GM21723 (cell line): ENCODE measurements around the gene MXD1.

Experiments
- ATAC-seq: cut with Tn5 transposase; IDR thresholded peaks from one replicate; pipeline ENCODE4 v1.9.1; 2021; ENCODE audit warnings: mild to moderate bottlenecking, moderate library complexity; ENCODE audit not compliant: unreplicated experiment

Gene MXD1

DNA sequence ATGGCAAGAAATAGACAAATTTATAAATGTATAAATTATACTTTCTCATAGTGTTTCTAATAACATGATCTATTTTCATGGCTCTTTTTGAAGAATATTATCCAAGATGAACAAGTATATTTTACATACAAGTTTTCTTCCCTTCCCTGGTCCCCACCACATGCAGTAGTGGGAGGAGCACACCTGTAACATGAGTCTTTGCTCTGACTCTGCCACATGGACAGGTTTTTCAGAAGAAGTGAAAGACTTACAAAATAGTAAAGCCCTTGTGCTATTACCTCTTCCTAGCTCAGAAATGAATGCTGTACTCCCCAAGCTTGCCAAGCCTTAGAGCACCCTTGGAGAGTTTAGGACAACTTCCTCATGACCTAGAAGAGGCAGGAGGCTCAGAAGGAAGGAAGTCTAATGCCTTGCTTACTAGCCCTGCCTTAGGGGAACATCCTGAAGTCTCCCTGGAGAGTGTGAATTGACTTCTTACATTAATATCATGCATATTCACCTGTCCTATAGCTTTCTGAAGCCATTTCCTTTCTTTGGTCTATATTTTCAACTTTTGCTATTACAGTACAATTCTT lies 18.4 kb downstream of the MXD1 start:
- ATAC-seq, result no peak

DNA sequence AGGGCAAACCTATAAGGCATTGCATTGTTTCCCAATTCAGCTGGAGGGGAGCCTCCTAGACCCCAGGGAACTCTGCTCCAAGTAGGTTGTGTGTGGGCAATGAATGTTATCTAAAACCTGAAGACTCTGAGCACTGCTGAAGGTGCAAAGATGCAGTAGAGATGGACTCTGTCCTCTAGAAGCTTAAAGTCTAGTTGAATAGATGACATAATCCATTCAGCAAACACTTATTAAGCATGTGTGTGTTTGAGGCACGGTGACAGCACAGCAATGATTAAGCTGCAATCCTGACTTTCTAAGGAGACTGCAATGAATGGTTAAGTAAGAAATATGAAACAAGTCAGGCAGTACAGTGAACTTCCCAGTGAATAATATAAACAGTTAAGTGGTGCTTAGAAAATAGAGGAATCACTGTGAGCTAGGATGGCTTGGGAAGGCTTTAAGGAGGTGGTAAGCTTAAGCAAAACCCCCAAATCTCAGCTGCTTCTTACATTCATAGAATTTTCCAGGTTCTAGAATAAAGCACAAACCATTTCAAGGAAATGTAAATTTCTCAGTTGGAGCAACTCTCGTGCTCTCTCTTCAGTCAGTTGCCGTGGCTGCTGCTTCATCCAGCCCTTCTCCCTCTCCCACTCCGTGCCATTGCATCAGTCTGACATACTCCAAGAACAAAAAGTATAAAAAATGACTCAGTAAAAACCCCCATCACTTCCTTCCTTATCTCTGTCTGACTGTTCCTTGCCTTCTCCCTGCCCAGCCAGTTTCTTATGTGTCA lies 19.1 kb downstream of the MXD1 start:
- ATAC-seq, result no peak

DNA sequence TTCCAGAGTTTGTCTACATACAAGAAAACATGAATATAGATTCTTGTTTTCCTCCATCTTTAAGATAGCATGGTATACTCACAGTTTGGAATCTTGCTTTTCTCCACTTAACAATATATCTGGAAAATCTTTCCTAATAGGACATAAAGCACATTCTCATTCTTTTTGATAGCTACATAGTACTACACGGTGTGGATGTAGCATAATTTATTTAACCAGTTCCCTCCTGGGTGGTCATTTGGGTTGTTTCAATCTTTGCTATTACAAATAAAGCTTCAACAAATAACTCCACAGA lies 19.7 kb downstream of the MXD1 start:
- no peak for ATAC-seq

DNA sequence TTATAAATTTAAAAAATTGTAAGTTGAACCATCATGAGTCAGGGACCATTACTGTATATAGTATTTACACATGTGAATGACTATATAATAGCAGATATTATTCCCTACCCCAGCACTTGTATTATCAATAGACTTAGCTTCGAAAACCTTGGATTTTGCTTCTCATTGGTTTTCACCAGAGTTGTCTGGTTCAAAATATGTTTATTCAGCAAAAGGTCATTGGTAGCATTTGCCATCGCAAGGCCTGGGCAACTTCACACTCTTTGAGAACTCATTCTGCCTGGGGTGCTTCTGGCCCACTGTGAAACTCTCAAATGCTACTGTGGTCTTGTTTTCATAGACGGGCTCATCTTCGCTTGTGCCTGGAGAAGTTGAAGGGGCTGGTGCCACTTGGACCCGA lies 20.1 kb downstream of the MXD1 start:
- ATAC-seq, result no peak

DNA sequence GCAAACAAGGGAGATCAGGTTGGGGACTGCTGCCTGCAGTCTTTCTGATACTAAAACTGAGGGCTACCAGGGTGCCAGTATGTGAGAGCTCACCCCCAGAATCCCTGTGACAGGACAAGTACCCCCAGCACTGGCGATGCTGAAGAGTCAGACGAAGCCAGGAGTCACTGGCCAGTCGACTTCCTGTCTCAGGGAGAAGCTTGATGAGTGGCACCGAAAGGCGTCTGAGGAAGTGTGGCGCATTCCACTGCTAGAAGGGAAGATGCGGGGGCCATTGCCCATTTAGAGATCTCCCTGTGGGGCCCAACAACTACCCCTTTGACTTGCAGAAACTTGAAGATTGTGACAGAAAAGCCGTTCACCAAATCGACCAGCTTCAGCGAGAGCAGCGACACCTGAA lies 22.0 kb downstream of the MXD1 start:
- no peak for ATAC-seq

DNA sequence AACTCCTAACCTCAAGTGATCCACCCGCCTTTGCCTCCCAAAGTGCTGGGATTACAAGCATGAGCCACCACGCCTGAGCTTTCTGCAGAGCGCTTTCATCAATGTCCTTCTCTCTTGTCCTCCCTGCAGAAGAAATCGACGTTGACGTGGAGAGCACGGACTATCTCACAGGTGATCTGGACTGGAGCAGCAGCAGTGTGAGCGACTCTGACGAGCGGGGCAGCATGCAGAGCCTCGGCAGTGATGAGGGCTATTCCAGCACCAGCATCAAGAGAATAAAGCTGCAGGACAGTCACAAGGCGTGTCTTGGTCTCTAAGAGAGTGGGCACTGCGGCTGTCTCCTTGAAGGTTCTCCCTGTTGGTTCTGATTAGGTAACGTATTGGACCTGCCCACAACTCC lies 23.1 kb downstream of the MXD1 start:
- ATAC-seq, result no peak

DNA sequence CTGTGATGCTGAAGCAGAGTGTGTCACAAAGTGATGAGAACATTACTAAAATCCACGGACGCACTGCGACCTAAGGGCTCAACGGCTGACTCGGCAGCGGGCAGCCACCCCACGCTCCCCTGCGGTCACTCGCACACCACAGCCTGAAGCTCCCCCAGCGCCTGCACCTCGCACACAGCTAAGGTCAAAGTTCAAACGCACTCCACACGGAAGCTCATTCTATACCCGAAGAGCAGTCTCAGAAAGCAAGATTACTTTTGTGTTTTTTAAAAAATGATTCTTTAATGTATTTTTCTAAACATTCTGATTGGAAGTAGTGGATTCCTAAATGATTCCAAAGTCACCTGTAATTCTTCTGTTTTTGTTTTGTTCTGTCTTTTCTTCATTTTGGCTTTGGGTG lies 24.8 kb downstream of the MXD1 start:
- no peak for ATAC-seq

DNA sequence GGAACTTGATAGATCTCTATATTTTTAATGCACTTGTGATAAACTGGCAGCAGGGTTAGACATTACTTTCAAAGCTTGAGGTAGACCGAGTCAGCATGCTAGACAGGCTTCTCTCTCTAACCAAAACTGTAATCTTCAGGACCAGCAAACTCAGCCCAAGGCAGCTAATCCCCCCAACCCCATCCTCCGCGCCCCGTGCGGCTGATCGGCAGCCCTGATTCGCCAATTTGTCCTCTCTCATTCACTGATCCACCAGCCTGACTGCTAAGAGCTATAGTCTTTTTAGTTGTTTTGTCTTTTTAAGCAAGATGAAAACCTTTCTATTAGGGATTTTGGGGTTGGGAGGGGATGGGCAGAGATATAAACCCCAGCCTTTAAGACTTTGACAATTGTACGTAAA lies 25.8 kb downstream of the MXD1 start:
- ATAC-seq, result no peak

DNA sequence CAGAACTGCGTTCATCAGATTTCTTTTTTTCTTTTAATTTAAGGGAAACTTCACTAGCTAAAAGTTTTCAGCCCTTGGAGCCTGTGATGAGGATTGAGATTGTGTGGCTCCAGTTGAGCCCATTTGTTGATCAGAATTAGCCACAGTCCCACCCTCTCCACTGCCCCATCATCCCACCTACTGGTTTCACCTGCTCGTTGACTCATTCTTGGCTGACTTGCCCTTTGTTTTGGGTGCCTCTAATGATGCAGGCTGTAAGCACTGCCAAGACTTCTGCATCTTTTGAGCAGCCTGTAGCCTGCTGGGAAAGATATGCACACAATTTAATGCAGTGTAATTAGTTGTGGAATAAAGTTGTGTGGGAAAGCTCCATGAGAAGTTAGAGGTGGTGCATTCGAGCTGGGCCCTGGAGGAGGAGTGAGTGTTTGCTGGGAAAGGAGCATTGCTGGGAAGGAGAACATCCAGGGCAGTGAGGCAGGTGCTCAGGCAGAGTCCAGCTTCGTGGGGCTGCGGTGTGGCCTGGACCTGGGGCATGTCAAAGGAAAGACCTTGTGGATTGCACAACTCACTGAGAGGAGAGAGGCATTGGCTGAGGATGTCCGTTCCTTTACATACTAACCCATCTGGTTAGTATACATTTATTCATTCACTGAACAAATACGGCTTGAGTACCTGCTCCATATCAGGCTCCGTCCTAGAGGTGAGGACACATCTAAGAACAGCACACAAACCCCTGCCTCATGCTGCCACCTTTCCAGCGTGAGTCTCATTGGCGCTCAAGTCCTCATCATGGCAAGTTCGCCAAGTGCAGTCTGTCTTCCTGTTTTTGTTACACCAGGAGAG lies 28.3 kb downstream of the MXD1 start:
- no peak for ATAC-seq

DNA sequence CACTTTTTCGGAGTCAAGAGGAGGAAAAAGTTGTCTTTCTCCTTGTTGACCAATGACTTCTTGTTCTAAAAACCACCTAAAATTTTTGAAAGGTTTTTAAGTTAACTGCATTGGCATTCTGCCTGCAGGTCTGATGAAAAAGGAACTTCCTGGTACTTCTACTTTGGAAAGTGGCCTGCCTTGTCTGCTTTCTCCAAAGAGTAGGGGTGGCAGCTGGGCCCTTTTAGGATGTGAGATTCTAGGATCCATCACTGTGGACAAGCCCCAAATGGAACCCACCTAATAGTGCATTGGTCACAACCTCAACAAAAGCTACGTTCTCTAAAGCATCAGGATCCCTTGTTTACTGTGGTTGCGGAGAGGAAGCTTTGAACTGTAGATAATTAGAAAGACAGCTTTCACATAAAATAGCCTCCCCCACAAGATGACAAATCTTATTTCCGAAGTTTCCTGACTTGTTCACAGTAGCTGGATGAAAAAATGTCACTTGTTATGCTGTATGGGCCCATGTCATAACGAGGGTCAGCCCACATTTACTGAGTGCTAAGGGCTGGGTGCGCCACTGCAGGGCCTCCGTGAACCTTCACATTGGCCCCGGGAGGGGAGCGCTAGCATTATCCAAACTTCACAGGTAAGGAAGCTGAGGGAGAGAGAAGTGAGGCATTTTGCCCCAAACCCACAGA lies 29.1 kb downstream of the MXD1 start:
- ATAC-seq, result no peak

DNA sequence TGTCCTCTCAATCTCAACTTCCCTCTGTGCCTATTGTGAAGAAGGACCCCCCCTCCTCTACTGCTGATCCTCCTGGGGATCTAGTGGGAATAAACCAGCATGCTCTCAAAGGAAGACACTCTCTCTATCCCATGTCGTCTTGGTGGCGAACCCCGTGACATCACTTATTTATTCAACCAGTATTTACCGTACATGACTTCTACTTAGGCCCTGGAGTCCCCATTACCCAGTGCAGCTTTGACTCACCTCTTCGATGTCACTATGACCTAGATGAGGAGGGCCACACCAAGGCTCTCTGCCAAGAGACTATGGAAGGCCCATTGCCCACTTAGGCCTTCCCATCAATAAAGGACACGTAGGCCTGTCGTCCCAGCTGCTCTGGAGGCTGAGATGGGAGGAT lies 29.8 kb downstream of the MXD1 start:
- ATAC-seq, result no peak

DNA sequence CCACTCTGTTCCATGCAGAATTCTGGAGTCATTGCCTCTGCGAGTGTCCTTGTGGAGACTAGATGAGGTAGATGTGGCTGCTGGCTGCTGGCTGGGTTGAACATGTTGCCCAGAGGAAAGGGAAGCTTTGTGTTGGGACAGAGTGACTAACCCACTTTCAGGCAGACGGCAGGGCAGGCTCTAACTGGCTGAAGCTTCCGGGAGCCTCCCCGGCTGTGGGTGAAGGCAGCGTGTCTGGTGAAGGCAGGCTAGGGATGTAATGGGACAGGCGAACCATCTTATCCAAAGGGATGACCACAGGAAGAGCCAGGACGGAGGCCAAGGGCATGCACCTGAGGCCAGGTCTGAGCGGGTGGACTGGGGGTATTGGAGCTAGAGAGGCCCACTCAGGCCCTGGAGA lies 30.5 kb downstream of the MXD1 start:
- no peak for ATAC-seq

DNA sequence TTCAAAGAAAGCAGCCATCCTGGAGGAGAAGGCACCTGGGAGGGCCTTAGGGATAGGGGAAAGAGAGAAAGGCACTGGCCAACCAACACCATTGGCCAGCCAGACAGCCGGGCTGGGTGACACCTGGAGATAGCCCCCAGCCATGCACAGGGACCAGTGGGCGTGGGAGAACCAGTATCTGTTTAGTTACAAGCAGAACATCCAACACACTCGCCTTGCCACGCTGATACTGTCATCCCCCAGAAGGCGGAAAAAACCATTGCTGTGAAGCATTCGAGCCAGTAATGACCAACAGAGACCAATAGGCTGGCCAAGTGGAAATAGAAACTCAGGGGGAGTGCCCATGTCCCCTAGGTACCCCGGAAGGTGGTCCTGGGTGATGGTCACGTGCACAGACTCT lies 31.0 kb downstream of the MXD1 start:
- no peak for ATAC-seq

DNA sequence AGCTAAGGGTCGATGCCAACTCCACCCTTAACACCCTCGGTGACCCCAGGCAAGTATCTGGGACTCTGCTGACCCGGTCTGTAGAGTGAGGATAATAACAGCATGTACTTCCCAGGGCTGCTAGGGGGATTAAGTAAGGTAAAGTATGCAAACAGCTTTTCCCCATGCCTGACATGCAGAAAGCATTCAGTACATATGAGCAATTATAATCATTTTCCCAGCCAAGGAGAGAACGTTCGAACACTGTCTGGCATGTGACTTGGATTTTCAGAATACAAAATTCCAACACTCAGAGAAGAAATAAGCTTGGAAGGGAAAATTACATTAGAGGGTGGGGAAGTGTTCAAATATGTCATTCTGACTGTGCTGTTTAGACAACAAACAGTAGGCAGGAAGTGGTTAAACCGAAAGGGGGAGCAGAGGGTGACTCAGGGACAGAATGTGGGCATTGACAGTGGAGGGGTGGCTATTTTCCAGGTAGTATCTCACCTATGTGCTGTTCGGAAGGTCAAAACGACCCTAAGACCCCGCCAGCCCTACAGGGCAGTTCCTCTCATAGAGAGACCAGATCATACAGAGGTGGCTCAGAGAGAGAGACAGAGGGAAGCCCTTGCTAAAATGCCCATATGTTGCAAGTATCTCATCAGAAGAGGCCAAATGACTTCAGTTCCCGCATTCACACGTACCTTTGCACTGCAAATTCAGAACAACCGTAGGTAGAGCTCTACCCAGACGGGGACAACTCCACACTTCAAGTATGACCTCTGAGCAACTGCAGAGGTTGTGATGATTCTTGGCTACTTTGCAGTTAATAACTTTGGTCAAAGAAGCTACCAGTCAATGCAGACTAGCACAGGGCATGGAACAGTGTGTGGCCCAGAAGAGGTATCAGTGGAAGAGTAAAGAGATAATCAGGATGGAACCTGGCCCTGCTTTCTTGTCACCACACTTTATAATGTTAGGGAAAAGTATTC lies 31.7 kb downstream of the MXD1 start:
- peak; percentile 86 for ATAC-seq

DNA sequence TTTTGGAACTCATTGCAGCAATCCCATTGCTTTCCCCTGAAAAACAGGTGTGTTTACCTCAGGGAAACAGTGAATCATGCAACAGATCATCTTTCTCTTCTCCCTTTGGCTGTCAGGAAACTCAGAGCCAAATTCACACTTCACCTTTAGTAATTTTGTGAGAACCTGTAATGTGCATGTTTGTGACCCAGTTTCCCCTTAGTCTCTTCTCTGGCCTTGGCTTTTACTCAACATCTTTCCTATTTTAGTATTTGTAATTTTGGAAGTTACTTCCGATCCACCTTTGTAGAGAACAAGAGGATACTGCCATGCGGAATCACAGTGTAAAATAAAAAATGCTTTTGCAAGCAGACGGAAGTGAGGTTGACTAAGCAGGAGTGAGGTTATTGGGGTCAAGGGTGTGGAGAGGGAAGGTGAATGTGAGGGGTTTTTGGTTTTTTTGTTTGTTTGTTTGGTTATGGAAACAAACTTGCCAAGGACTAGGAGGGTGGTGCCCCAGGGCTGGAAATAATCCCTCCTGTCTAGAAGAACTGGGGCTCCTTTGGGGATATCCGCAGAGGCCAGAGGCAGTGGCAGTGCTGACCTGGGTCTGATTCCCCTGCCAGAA lies 32.5 kb downstream of the MXD1 start:
- no peak for ATAC-seq

DNA sequence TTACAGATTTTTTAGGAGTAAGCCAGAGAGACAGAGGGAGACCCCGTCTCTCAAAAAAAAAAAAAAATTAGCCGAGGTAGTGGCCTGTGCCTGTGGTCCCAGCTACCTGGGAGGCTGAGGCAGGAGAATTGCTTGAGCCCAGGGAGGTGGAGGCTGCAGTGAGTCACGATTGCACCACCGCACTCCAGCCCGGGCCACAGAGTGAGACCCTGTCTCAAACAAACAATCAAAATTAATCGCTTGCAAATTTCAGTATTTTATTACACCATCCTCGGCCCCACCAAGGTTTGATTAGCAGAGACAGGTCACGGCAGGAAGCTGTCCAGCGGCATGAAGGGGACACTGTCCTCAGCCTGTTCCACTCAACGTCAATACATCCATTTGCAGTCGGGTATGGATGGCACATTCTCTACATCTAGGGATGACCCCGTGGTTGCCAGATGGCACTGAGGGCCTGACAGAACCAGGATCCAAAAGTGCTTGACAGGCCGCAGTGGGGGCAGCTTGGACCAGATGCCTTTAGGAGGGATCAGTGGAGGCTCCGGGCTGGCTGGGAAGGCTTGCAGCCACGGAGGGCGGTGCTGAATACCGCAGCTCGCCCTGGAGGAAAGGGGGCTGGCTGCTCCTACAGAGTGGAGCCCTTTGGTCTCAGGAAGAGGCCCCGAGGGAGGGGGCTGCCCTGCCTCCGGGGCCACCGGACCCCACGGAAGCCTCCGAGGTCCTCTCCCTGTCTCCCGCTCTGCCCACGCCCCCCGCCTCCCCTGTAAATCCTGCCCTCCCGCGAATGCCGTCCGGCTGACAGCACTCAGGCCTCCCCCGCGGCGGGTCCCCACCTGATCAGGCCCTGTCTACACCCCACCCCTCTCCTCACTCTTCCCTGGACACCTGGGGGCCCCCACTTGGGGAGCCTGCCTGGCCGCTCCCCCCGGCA lies 33.4 kb downstream of the MXD1 start:
- no peak for ATAC-seq

DNA sequence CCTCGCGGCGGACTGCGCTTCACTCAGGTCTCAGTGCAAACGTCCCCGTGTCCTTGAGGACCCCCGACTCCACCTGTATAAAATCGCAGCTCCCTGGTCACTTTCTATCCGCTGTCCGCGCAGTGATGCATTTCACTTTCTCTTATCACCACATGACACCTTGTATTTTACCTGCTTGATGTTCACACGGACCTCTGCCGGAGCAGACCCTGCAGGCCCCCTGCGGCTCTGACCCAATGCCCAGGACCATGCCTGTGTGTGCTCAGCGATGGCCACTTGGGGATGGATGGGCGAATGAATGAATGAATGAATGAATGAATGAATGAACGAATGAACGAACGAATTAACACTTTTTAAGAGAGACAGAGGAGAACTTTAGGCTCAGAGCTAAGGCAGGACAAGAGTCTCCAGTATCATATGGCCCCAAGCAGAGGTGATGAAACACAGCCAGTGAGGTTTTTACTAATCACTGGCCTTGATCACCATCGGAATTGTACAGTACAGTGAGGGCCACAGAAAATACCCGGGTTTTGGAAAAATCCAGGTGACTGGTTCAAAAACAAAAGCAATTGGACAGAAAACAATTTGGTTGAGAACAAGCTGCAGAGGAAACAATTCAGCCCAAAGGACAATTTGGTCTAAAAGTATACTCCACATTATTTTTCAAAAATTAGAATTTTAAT lies 34.2 kb downstream of the MXD1 start:
- ATAC-seq, result no peak

DNA sequence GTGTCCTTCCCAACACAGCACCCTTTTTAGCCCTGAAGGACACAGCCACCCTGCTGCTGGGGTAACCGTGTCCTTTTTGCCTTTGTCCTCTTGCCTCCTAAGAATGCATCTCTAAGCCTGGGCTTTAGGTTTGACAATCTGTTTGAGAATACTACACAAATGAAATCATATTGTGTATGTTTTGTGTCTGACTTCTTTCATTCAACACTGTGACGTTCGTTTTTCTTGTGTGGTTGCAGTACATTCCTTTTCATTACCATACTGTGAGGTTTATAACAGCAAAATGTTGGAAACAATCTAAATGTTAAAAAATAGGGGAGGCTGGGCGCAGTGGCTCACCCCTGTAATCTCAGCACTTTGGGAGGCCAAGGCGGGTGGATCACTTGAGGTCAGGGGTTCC lies 35.3 kb downstream of the MXD1 start:
- no peak for ATAC-seq
